K562 (cell line): ENCODE results near the gene ISLR2.

Source experiments
- CBX2 ChIP-seq: fragments of 200-600 bp; sonication (generic); IDR thresholded peaks from one replicate; pipeline ENCODE4 v1.6.1; 2012; ENCODE audit warnings: mild to moderate bottlenecking, low read length, inconsistent platforms; ENCODE audit not compliant: insufficient read depth, poor library complexity, severe bottlenecking
- CBX8 ChIP-seq: fragments of 200-600 bp; sonication (generic); IDR thresholded peaks from 2 replicates; pipeline ENCODE4 v1.6.1; 2012; ENCODE audit warnings: borderline replicate concordance, mixed run types, low read depth, mild to moderate bottlenecking, moderate library complexity, mixed read lengths, low read length, control low read depth, inconsistent platforms; ENCODE audit not compliant: poor library complexity, severe bottlenecking; ENCODE audit errors: extremely low read depth
- CTCF ChIP-seq, 3 experiments: IDR thresholded peaks in 2 of 3; conservative IDR thresholded peaks in 1 of 3; 2 replicates each; pipeline ENCODE4 v1.5.1; 2011 to 2012; ENCODE audit warnings: low read length in 3 of 3, mild to moderate bottlenecking in 3 of 3, control low read depth in 2 of 3, improper control_type of control experiment in 1 of 3, inconsistent platforms in 1 of 3, low read depth in 1 of 3, mixed read lengths in 1 of 3, moderate library complexity in 1 of 3; ENCODE audit not compliant: insufficient read depth in 2 of 3
- FOXA1 ChIP-seq: fragments of 450-650 bp; IDR thresholded peaks from 2 replicates; pipeline ENCODE4 v1.6.1; 2016; ENCODE audit warnings: mild to moderate bottlenecking, borderline replicate concordance
- GABPA ChIP-seq: fragments of 200-800 bp; sonication (Bioruptor generic); conservative IDR thresholded peaks from 2 replicates; pipeline ENCODE4 v1.6.1; 2016; ENCODE audit warnings: low read depth, missing genetic modification characterization, missing compliant biosample characterization
- NFRKB ChIP-seq: fragments of 450-650 bp; IDR thresholded peaks from 2 replicates; pipeline ENCODE4 v1.6.1; 2016; ENCODE audit warnings: low read depth
- POLR2A ChIP-seq: fragments of 450-650 bp; conservative IDR thresholded peaks from 2 replicates; pipeline ENCODE4 v1.6.1; 2016
- REST ChIP-seq, 2 experiments: fragments of 450-650 bp; formaldehyde crosslinking in 1 of 2; IDR thresholded peaks; 2 replicates each; pipeline versions ENCODE4 v1.4.0 to v1.6.1; 2014 to 2020; ENCODE audit warnings: mild to moderate bottlenecking in 2 of 2, borderline replicate concordance in 1 of 2, low read depth in 1 of 2
- SMC3 ChIP-seq: conservative IDR thresholded peaks from 2 replicates; pipeline ENCODE4 v1.6.1; 2011; ENCODE audit warnings: low read depth, low read length, improper control_type of control experiment; ENCODE audit not compliant: insufficient read depth
- SP1 ChIP-seq: sonication (generic); formaldehyde crosslinking; IDR thresholded peaks from 2 replicates; pipeline ENCODE4 v1.8.1; 2022; ENCODE audit warnings: mild to moderate bottlenecking, missing genetic modification reagents
- ZNF3 ChIP-seq: fragments of 250-450 bp; sonication (Bioruptor Pico); IDR thresholded peaks from 2 replicates; pipeline ENCODE4 v1.5.0; 2021; ENCODE audit warnings: mild to moderate bottlenecking, moderate library complexity
- ZNF766 ChIP-seq: fragments of 200-800 bp; sonication (Bioruptor generic); conservative IDR thresholded peaks from 2 replicates; pipeline ENCODE4 v1.6.1; 2016; ENCODE audit warnings: missing genetic modification characterization, missing compliant biosample characterization

- TF ChIP-seq POLR2A (no peak), CTCF (IDR thresholded peaks at IDR 0.05 in 2 of 3, conservative IDR thresholded peaks at IDR 0.05 in 1 of 3; ENCODE audit: insufficient read depth in 2 of 3, low read depth in 1 of 3, low read length in 3 of 3) (no peak), SP1 (CRISPR knock-in tag) (no peak), CBX8 (no peak), REST (IDR thresholded peaks at IDR 0.05; ENCODE audit: borderline replicate concordance) (no peak), REST (CRISPR knock-in tag; IDR thresholded peaks at IDR 0.05; ENCODE audit: low read depth) (no peak), CBX2 (no peak), FOXA1 (no peak), ZNF766 (CRISPR knock-in tag) (no peak), NFRKB (no peak), GABPA (tag) (no peak), ZNF3 (no peak), SMC3 (no peak)
These were observed 8.3 kb downstream of the ISLR2 start for GRCh38 chr15:74138642-74139041.
